Gastroesophageal sphincter (tissue), 3 donors: ENCODE measurements around the gene KCNJ10.

ENCODE experiments used
- POLR2A ChIP-seq, 2 donors: fragments of 450-650 bp; IDR thresholded peaks; one replicate each; pipeline ENCODE4 v1.6.1; 2017; ENCODE audit warnings: antibody characterized with exemption in 2 of 2, mild to moderate bottlenecking in 2 of 2, moderate library complexity in 1 of 2
- POLR2AphosphoS5 ChIP-seq: sonication (generic); formaldehyde crosslinking; IDR thresholded peaks from one replicate; pipeline ENCODE4 v1.6.1; 2017; ENCODE audit warnings: antibody characterized with exemption
- TF ChIP-seq, protein P1 (sequence below), 4 experiments: fragments of 200-600 bp in 2 of 4; fragments of 450-650 bp in 2 of 4; sonication (generic) in 1 of 4; IDR thresholded peaks; one replicate each; pipeline ENCODE4 v1.5.1; 2017 to 2019; ENCODE audit warnings: antibody characterized with exemption in 4 of 4, mild to moderate bottlenecking in 2 of 4, moderate library complexity in 2 of 4

- TF ChIP-seq, protein P1, sequence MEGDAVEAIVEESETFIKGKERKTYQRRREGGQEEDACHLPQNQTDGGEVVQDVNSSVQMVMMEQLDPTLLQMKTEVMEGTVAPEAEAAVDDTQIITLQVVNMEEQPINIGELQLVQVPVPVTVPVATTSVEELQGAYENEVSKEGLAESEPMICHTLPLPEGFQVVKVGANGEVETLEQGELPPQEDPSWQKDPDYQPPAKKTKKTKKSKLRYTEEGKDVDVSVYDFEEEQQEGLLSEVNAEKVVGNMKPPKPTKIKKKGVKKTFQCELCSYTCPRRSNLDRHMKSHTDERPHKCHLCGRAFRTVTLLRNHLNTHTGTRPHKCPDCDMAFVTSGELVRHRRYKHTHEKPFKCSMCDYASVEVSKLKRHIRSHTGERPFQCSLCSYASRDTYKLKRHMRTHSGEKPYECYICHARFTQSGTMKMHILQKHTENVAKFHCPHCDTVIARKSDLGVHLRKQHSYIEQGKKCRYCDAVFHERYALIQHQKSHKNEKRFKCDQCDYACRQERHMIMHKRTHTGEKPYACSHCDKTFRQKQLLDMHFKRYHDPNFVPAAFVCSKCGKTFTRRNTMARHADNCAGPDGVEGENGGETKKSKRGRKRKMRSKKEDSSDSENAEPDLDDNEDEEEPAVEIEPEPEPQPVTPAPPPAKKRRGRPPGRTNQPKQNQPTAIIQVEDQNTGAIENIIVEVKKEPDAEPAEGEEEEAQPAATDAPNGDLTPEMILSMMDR (IDR thresholded peaks at IDR 0.05), result no peak
- TF ChIP-seq POLR2AphosphoS5 (no peak), POLR2A (IDR thresholded peaks at IDR 0.05) (no peak)
Observed at GRCh38 chr1:160004425-160004824, 65.5 kb downstream of the KCNJ10 start.
